H1 (cell line): Measurements from ENCODE around the gene CNTROB. TPM values are rescaled to one million over a fixed set of nuclear protein-coding genes. Genes with fewer than 3 reads are reported as not detected.

Source experiments
- CTCF ChIA-PET: fragments of 300-600 bp; sonication (Branson Sonifier 250); formaldehyde crosslinking; loops from one replicate; lab custom pipeline; 2021; ENCODE audit not compliant: partially characterized antibody; lab: Charles Lee
- POLR2A ChIA-PET: fragments of 300-600 bp; sonication (Branson Sonifier 250); formaldehyde crosslinking; loops from one replicate; lab custom pipeline; 2021; ENCODE audit warnings: inconsistent platforms; ENCODE audit not compliant: partially characterized antibody; lab: Charles Lee
- DNase-seq, 2 experiments: peaks; one replicate each; pipeline versions ENCODE4 v3.0.0 to v3.0.0-alpha.2; 2010 to 2022; ENCODE audit warnings: low spot score in 2 of 2, low read depth in 1 of 2, mixed read lengths in 1 of 2
- FAIRE-seq: peaks from 2 replicates; lab custom pipeline; 2011; peaks lifted over from hg19 to GRCh38; lab: Jason Lieb, UNC
- H2AFZ ChIP-seq: 2 replicates; pipeline ENCODE4 v1.8.1; 2012; ENCODE audit warnings: low read length, inconsistent platforms
- H2AK5ac ChIP-seq: 2 replicates; pipeline ENCODE4 v1.6.1; 2013; ENCODE audit warnings: low read depth, low read length
- H2BK120ac ChIP-seq: replicated peaks from 2 replicates; pipeline ENCODE3; 2013; ENCODE audit warnings: low read depth, low read length, inconsistent platforms
- H2BK12ac ChIP-seq: 2 replicates; pipeline ENCODE4 v1.6.1; 2013; ENCODE audit warnings: low read depth, low read length
- H2BK15ac ChIP-seq: 2 replicates; pipeline ENCODE4 v1.6.1; 2013; ENCODE audit warnings: low read length
- H2BK20ac ChIP-seq: 2 replicates; pipeline ENCODE4 v1.6.1; 2013; ENCODE audit warnings: low read length
- H2BK5ac ChIP-seq: 2 replicates; pipeline ENCODE4 v1.6.1; 2013; ENCODE audit warnings: low read depth, low read length
- H3K14ac ChIP-seq: 2 replicates; pipeline ENCODE4 v1.6.1; 2013; ENCODE audit warnings: inconsistent platforms; ENCODE audit not compliant: insufficient read length
- H3K18ac ChIP-seq: 2 replicates; pipeline ENCODE4 v1.6.1; 2013; ENCODE audit warnings: low read length; ENCODE audit errors: extremely low read depth
- H3K23ac ChIP-seq: 2 replicates; pipeline ENCODE4 v1.6.1; 2013; ENCODE audit warnings: inconsistent platforms; ENCODE audit not compliant: insufficient read length
- H3K23me2 ChIP-seq: 2 replicates; pipeline ENCODE4 v1.6.1; 2013; ENCODE audit warnings: low read depth, low read length
- H3K27ac ChIP-seq: 2 replicates; pipeline ENCODE4 v1.6.1; 2011; ENCODE audit warnings: low read depth, low read length, inconsistent platforms
- H3K27me3 ChIP-seq, 4 experiments: replicated peaks in 1 of 4; 1 replicate in 1 of 4; 2 replicates in 3 of 4; pipeline versions ENCODE4 v1.6.1 to v1.8.1; 2011 to 2013; ENCODE audit warnings: low read length in 3 of 4, mild to moderate bottlenecking in 3 of 4, inconsistent platforms in 2 of 4, mixed read lengths in 2 of 4, moderate library complexity in 1 of 4; ENCODE audit not compliant: control insufficient read depth in 3 of 4, insufficient read depth in 3 of 4; ENCODE audit errors: extremely low read depth in 1 of 4
- H3K36me3 ChIP-seq, 4 experiments: 2 replicates each; pipeline versions ENCODE4 v1.6.1 to v1.8.1; 2011 to 2013; ENCODE audit warnings: mild to moderate bottlenecking in 4 of 4, low read length in 3 of 4, moderate library complexity in 2 of 4, control low read depth in 1 of 4, inconsistent platforms in 1 of 4; ENCODE audit not compliant: insufficient read depth in 4 of 4, control insufficient read depth in 2 of 4
- H3K4ac ChIP-seq: replicated peaks from 2 replicates; pipeline ENCODE3; 2013; ENCODE audit warnings: low read length, low read depth, mixed read lengths, inconsistent platforms; ENCODE audit not compliant: insufficient read length
- H3K4me1 ChIP-seq, 4 experiments: replicated peaks in 1 of 4; 1 replicate in 1 of 4; 2 replicates in 3 of 4; pipeline versions ENCODE4 v1.6.1 to v1.8.1; 2011 to 2013; ENCODE audit warnings: low read length in 3 of 4, inconsistent platforms in 2 of 4, mixed read lengths in 1 of 4; ENCODE audit not compliant: insufficient read depth in 4 of 4, control insufficient read depth in 3 of 4
- H3K4me2 ChIP-seq, 2 experiments: 2 replicates each; pipeline versions ENCODE4 v1.6.1 to v1.8.1; 2011 to 2013; ENCODE audit warnings: low read depth in 2 of 2, low read length in 2 of 2, control low read depth in 1 of 2, inconsistent platforms in 1 of 2, mild to moderate bottlenecking in 1 of 2; ENCODE audit not compliant: insufficient read depth in 1 of 2
- H3K4me3 ChIP-seq, 4 experiments: fragments of 200-600, 300-600 bp in 1 of 4; sonication (generic), shearing (Covaris generic), sonication (Bioruptor Twin) in 1 of 4; 2 replicates each; pipeline versions ENCODE4 v1.5.1 to v1.8.1; 2011 to 2016; ENCODE audit warnings: low read length in 4 of 4, low read depth in 3 of 4, control low read depth in 2 of 4, inconsistent platforms in 2 of 4, mild to moderate bottlenecking in 2 of 4, mixed read lengths in 1 of 4, moderate library complexity in 1 of 4; ENCODE audit not compliant: insufficient read depth in 2 of 4; ENCODE audit errors: extremely low read depth in 1 of 4
- H3K56ac ChIP-seq: replicated peaks from 2 replicates; pipeline ENCODE3; 2013; ENCODE audit warnings: low read depth, mild to moderate bottlenecking, mixed read lengths, low read length, inconsistent platforms; ENCODE audit not compliant: insufficient read length
- H3K79me1 ChIP-seq: 2 replicates; pipeline ENCODE4 v1.6.1; 2013; ENCODE audit warnings: low read depth, low read length, control low read depth
- H3K79me2 ChIP-seq, 2 experiments: 2 replicates each; pipeline versions ENCODE4 v1.6.1 to v1.8.1; 2012 to 2013; ENCODE audit warnings: low read length in 2 of 2, mild to moderate bottlenecking in 2 of 2, inconsistent platforms in 1 of 2; ENCODE audit not compliant: insufficient read depth in 2 of 2, control insufficient read depth in 1 of 2
- H3K9ac ChIP-seq, 4 experiments: replicated peaks in 1 of 4; 1 replicate in 1 of 4; 2 replicates in 3 of 4; pipeline versions ENCODE4 v1.6.1 to v1.8.1; 2011 to 2013; ENCODE audit warnings: low read depth in 3 of 4, low read length in 3 of 4, control low read depth in 2 of 4, mild to moderate bottlenecking in 2 of 4, moderate library complexity in 2 of 4, inconsistent platforms in 1 of 4; ENCODE audit errors: extremely low read depth in 1 of 4
- H3K9me3 ChIP-seq, 2 experiments: 2 replicates each; pipeline versions ENCODE4 v1.6.1 to v1.8.1; 2012 to 2013; ENCODE audit warnings: mild to moderate bottlenecking in 2 of 2, moderate library complexity in 2 of 2, control low read depth in 1 of 2, inconsistent platforms in 1 of 2, low read depth in 1 of 2, low read length in 1 of 2, mixed read lengths in 1 of 2; ENCODE audit not compliant: insufficient read depth in 2 of 2
- H4K20me1 ChIP-seq, 2 experiments: replicated peaks in 1 of 2; 2 replicates each; pipeline versions ENCODE3 to v1.8.1; 2011 to 2013; ENCODE audit warnings: inconsistent platforms in 2 of 2, low read length in 2 of 2, mild to moderate bottlenecking in 1 of 2; ENCODE audit not compliant: insufficient read depth in 2 of 2, control insufficient read depth in 1 of 2
- H4K5ac ChIP-seq: 2 replicates; pipeline ENCODE4 v1.6.1; 2013; ENCODE audit warnings: low read length, low read depth, mixed read lengths, inconsistent platforms; ENCODE audit not compliant: insufficient read length
- H4K8ac ChIP-seq: 2 replicates; pipeline ENCODE4 v1.8.0; 2013; ENCODE audit warnings: mild to moderate bottlenecking, moderate library complexity, low read length, inconsistent platforms; ENCODE audit not compliant: insufficient read depth; ENCODE audit errors: extremely low read depth
- H4K91ac ChIP-seq: replicated peaks from 2 replicates; pipeline ENCODE3; 2013; ENCODE audit warnings: low read length, mixed read lengths, inconsistent platforms; ENCODE audit not compliant: insufficient read length
- CBX5 ChIP-seq: fragments of 300-800, 300-1000 bp; sonication (generic); IDR thresholded peaks from 2 replicates; pipeline ENCODE4 v1.7.1; 2016; ENCODE audit warnings: antibody characterized with exemption, low read length, low read depth
- JUN ChIP-seq: IDR thresholded peaks from 2 replicates; pipeline ENCODE4 v1.6.1; 2011; ENCODE audit warnings: low read depth, mild to moderate bottlenecking, improper control_type of control experiment, low read length
- KDM4A ChIP-seq: IDR thresholded peaks from one replicate; pipeline ENCODE4 v1.7.1; 2012; ENCODE audit warnings: low read depth, mild to moderate bottlenecking, moderate library complexity, low read length, inconsistent platforms; ENCODE audit not compliant: severe bottlenecking
- NRF1 ChIP-seq: IDR thresholded peaks from 2 replicates; pipeline ENCODE4 v1.6.1; 2011; ENCODE audit warnings: mild to moderate bottlenecking, low read depth, low read length, improper control_type of control experiment
- RAD21 ChIP-seq, 2 experiments: IDR thresholded peaks in 1 of 2; conservative IDR thresholded peaks in 1 of 2; 2 replicates each; pipeline ENCODE4 v1.6.1; 2011; ENCODE audit warnings: low read depth in 2 of 2, low read length in 2 of 2, improper control_type of control experiment in 1 of 2, inconsistent platforms in 1 of 2, mild to moderate bottlenecking in 1 of 2, moderate library complexity in 1 of 2
- TAF1 ChIP-seq: IDR thresholded peaks from 2 replicates; pipeline ENCODE4 v1.6.1; 2011; ENCODE audit warnings: mild to moderate bottlenecking, low read depth, low read length
- TCF12 ChIP-seq: IDR thresholded peaks from 2 replicates; pipeline ENCODE4 v1.6.1; 2011; ENCODE audit warnings: low read depth, mild to moderate bottlenecking, low read length
- ZNF274 ChIP-seq: IDR thresholded peaks from 2 replicates; pipeline ENCODE4 v1.7.0; 2012; ENCODE audit warnings: low read length, borderline replicate concordance; ENCODE audit errors: extremely low read depth
- WGBS, 2 experiments: shearing (Covaris generic) in 1 of 2; methylation state at CpG; one replicate each; pipeline versions ENCODE4 v1.1.6 to v1.1.7; 2013 to 2015; ENCODE audit warnings: low lambda C conversion rate in 2 of 2, mixed read lengths in 2 of 2, inconsistent platforms in 1 of 2, low coverage in 1 of 2, missing lambda C conversion rate in 1 of 2; ENCODE audit not compliant: insufficient replicate concordance in 2 of 2, insufficient coverage in 1 of 2, insufficient read length in 1 of 2; ENCODE audit errors: extremely low coverage in 1 of 2, missing lambda C conversion rate in 1 of 2; 5-methylcytosine and 5-hydroxymethylcytosine counted together
- polyA plus RNA-seq, 7 experiments: library from polyadenylated mRNA; depleted of rRNA in 3 of 7; stranded (reverse) in 5 of 7; unstranded in 2 of 7; fragments of >200 nt in 5 of 7; fragments of 200-250 nt in 2 of 7; gene quantifications; 1 replicate in 5 of 7; 2 replicates in 1 of 7; 4 replicates in 1 of 7; pipeline versions ENCODE4 v1.2.1 to v1.2.3, GENCODE V29; 2011 to 2013; ENCODE audit warnings: missing spikeins in 2 of 7, mixed read lengths in 2 of 7
- total RNA-seq: library from RNA; stranded (reverse); fragmentation: NEBNext Ultra II Directional; extraction: Animal tissue kit (Norgen Biotek cat#: 25700); gene quantifications from 2 replicates; pipeline ENCODE4 v1.2.1, GENCODE V29; 2021
- TF ChIP-seq, protein P1 (sequence below): IDR thresholded peaks from 2 replicates; pipeline ENCODE4 v1.6.1; 2012; ENCODE audit warnings: inconsistent platforms
- TF ChIP-seq, protein P2 (sequence below), 3 experiments: IDR thresholded peaks; 1 replicate in 2 of 3; 2 replicates in 1 of 3; pipeline versions ENCODE4 v1.5.1 to v1.6.1; 2011; ENCODE audit warnings: low read length in 3 of 3, mild to moderate bottlenecking in 3 of 3, inconsistent platforms in 2 of 3, low read depth in 1 of 3, moderate library complexity in 1 of 3; ENCODE audit not compliant: insufficient read depth in 1 of 3; ENCODE audit errors: control extremely low read depth in 1 of 3

CNTROB gene
- total and polyA plus RNA-seq, 2 of the 8 experiments (the other 6 are each of a cell fraction or from before 2014, with no cell fraction given), result 20.5 to 31.9 TPM

DNA sequence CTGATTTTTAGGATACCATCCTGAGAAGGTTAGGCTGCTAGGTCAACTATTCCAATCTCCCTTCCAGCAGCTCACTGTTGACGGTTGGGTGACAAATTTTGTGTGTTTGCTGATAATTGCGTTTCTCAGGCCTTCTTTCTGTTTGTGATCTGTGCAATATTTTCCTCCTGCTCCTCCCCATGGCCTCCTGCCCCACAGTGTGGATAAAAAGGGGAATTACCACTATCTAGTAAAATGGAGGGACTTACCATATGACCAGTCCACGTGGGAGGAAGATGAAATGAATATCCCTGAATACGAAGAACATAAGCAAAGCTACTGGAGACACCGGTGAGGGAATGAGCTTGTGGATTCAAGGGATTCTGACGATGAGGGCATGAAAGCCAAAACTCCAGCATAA, 34.2 kb upstream of the CNTROB start:
- H3K4me1 ChIP-seq, result no peaks in the 10 kb centered on the region; a peak in 1 of 7 replicates
- no peak overlapping the region for H3K18ac ChIP-seq
- H3K56ac ChIP-seq, result no peak overlapping the region
- CTCF ChIA-PET, result interaction anchor here (0.6 to 2.9 kb wide), 19 partner anchors 10 to 159 kb away, joined by 3 to 11 read pairs (median 4); no protein-coding TSS in a partner anchor
- no peak overlapping the region for H2AFZ ChIP-seq
- H4K5ac ChIP-seq, result no peak overlapping the region
- TF ChIP-seq TAF1 (no peak), JUN (no peak), TCF12 (no peak), NRF1 (no peak), CBX5 (no peak), RAD21 (IDR thresholded peaks at IDR 0.05 in 1 of 2, conservative IDR thresholded peaks at IDR 0.05 in 1 of 2; ENCODE audit: low read depth in 2 of 2, low read length in 2 of 2) (peak; percentile 37 to 53), ZNF274 (no peak), KDM4A (no peak)
- TF ChIP-seq, protein P1, sequence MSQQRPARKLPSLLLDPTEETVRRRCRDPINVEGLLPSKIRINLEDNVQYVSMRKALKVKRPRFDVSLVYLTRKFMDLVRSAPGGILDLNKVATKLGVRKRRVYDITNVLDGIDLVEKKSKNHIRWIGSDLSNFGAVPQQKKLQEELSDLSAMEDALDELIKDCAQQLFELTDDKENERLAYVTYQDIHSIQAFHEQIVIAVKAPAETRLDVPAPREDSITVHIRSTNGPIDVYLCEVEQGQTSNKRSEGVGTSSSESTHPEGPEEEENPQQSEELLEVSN, result no peak
- TF ChIP-seq, protein P2, sequence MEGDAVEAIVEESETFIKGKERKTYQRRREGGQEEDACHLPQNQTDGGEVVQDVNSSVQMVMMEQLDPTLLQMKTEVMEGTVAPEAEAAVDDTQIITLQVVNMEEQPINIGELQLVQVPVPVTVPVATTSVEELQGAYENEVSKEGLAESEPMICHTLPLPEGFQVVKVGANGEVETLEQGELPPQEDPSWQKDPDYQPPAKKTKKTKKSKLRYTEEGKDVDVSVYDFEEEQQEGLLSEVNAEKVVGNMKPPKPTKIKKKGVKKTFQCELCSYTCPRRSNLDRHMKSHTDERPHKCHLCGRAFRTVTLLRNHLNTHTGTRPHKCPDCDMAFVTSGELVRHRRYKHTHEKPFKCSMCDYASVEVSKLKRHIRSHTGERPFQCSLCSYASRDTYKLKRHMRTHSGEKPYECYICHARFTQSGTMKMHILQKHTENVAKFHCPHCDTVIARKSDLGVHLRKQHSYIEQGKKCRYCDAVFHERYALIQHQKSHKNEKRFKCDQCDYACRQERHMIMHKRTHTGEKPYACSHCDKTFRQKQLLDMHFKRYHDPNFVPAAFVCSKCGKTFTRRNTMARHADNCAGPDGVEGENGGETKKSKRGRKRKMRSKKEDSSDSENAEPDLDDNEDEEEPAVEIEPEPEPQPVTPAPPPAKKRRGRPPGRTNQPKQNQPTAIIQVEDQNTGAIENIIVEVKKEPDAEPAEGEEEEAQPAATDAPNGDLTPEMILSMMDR (IDR thresholded peaks at IDR 0.05; ENCODE audit: control extremely low read depth in 1 of 3, insufficient read depth in 1 of 3, low read depth in 1 of 3, low read length in 3 of 3), result peak in 1 of 3 experiments; percentile 11; a peak in 2 of 4 replicates
- no peaks in the 10 kb centered on the region for H4K20me1 ChIP-seq
- no peak overlapping the region for H3K14ac ChIP-seq
- H3K27me3 ChIP-seq, result no peaks in the 10 kb centered on the region
- no peaks in the 10 kb centered on the region; a peak in 1 of 4 replicates for H3K9me3 ChIP-seq
- H4K8ac ChIP-seq, result no peak overlapping the region
- no peaks in the 10 kb centered on the region for H3K79me1 ChIP-seq
- H3K36me3 ChIP-seq, result peaks cover 0 to 5% (median 2%) of the 10 kb centered on the region in 4 experiments; a peak in 3 of 8 replicates
- POLR2A ChIA-PET, result no interaction called here
- H4K91ac ChIP-seq, result no peak overlapping the region
- no peak for FAIRE-seq
- WGBS, 2 experiments, result 84% methylated on average over 6 of the region's 6 CpGs; no CpG with 5 or more reads in 1 of the 2 experiments
- H3K4me2 ChIP-seq, result no peak overlapping the region
- no peak overlapping the region for H3K4me3 ChIP-seq
- DNase-seq, result no peak
- no peak overlapping the region for H2AK5ac ChIP-seq
- no peaks in the 10 kb centered on the region for H3K23me2 ChIP-seq
- no peak overlapping the region for H3K23ac ChIP-seq
- H3K4ac ChIP-seq, result no peak overlapping the region
- H2BK15ac ChIP-seq, result no peak overlapping the region
- no peak overlapping the region for H2BK12ac ChIP-seq
- H2BK120ac ChIP-seq, result no peak overlapping the region
- no peak overlapping the region for H3K27ac ChIP-seq
- no peak overlapping the region for H2BK20ac ChIP-seq
- no peak overlapping the region for H2BK5ac ChIP-seq
- no peaks in the 10 kb centered on the region for H3K79me2 ChIP-seq
- no peak overlapping the region; a peak in 2 of 7 replicates for H3K9ac ChIP-seq
